ENCODE measurements around the gene UBE2L5. TPM values are rescaled to one million over a fixed set of nuclear protein-coding genes. Genes with fewer than 3 reads are reported as not detected.

Gene UBE2L5
- total and polyA plus RNA-seq, 2 of the 8 experiments (the other 6 are each of a cell fraction or from before 2014, with no cell fraction given) = not detected

DNA sequence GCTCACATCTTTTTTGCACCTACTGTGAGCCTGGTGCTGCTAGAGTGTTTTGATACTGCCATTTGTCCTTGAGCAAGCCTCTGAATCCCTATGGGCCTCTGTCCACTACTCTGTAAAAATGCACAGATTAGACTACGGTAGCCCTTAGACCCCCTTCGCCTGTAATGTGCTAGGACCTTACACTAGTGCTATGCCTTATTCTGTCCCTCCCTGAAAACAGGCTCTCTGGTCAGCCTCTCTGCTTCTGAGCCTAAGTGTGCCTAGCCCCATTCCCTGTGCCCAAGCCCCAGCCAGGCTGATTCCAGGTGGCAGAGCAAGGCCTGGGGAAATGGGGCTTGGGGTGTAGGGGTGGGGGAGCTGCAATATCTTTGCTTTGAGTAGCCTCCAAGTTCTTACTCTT is 32.7 kb downstream of the UBE2L5 start:
- no peak overlapping the region for H2BK5ac ChIP-seq (ENCODE audit: low read depth, low read length)
- no peaks in the 10 kb centered on the region for H3K79me2 ChIP-seq (ENCODE audit: control insufficient read depth in 1 of 2, insufficient read depth in 2 of 2, low read length in 2 of 2)
- no peak overlapping the region for H3K56ac ChIP-seq (replicated peaks; ENCODE audit: insufficient read length, low read depth, low read length)
- H3K27ac ChIP-seq (ENCODE audit: low read depth, low read length) = no peak overlapping the region
- peaks cover 0 to 2% of the 10 kb centered on the region in 2 experiments for H4K20me1 ChIP-seq (replicated peaks in 1 of 2; ENCODE audit: control insufficient read depth in 1 of 2, insufficient read depth in 2 of 2, low read length in 2 of 2)
- H3K4me3 ChIP-seq (ENCODE audit: extremely low read depth in 1 of 4, insufficient read depth in 2 of 4, low read depth in 3 of 4, low read length in 4 of 4) = no peak overlapping the region
- no peaks in the 10 kb centered on the region for H3K27me3 ChIP-seq (replicated peaks in 1 of 4; ENCODE audit: control insufficient read depth in 3 of 4, extremely low read depth in 1 of 4, insufficient read depth in 3 of 4, low read length in 3 of 4)
- H3K23me2 ChIP-seq (ENCODE audit: low read depth, low read length) = no peaks in the 10 kb centered on the region
- H3K14ac ChIP-seq (ENCODE audit: insufficient read length) = no peak overlapping the region
- FAIRE-seq (no peak), DNase-seq (ENCODE audit: low read depth in 1 of 2, low spot score in 2 of 2) (no peak)
- no peak overlapping the region for H2BK120ac ChIP-seq (replicated peaks; ENCODE audit: low read depth, low read length)
- no peak overlapping the region for H3K23ac ChIP-seq (ENCODE audit: insufficient read length)
- no peak overlapping the region for H4K5ac ChIP-seq (ENCODE audit: insufficient read length, low read depth, low read length)
- no peak overlapping the region for H3K9ac ChIP-seq (replicated peaks in 1 of 4; ENCODE audit: extremely low read depth in 1 of 4, low read depth in 3 of 4, low read length in 3 of 4)
- TF ChIP-seq RAD21 (IDR thresholded peaks at IDR 0.05 in 1 of 2, conservative IDR thresholded peaks at IDR 0.05 in 1 of 2; ENCODE audit: low read depth in 2 of 2, low read length in 2 of 2) (no peak), SIRT6 (IDR thresholded peaks at IDR 0.05; ENCODE audit: low read length) (no peak), MAFK (IDR thresholded peaks at IDR 0.05; ENCODE audit: low read depth, low read length) (no peak), RXRA (IDR thresholded peaks at IDR 0.05; ENCODE audit: insufficient read depth, low read depth, low read length) (no peak), POLR2AphosphoS5 (IDR thresholded peaks at IDR 0.05; ENCODE audit: low read depth, low read length) (no peak), RBBP5 (IDR thresholded peaks at IDR 0.05; ENCODE audit: borderline replicate concordance, low read depth, low read length) (no peak)
- H3K79me1 ChIP-seq (ENCODE audit: low read depth, low read length) = no peaks in the 10 kb centered on the region
- 89% methylated on average over 2 of the region's 2 CpGs; no CpG with 5 or more reads in 1 of the 2 experiments for WGBS, 2 experiments (ENCODE audit: extremely low coverage in 1 of 2, insufficient coverage in 1 of 2, insufficient read length in 1 of 2, insufficient replicate concordance in 2 of 2, low coverage in 1 of 2, low lambda C conversion rate in 2 of 2, missing lambda C conversion rate in 1 of 2)
- H3K4me1 ChIP-seq (replicated peaks in 1 of 4; ENCODE audit: control insufficient read depth in 3 of 4, insufficient read depth in 4 of 4, low read length in 3 of 4) = no peaks in the 10 kb centered on the region
- peaks cover 0 to 15% (median 1%) of the 10 kb centered on the region in 4 experiments; a peak in 3 of 8 replicates for H3K36me3 ChIP-seq (ENCODE audit: control insufficient read depth in 2 of 4, insufficient read depth in 4 of 4, low read length in 3 of 4)
- H2BK15ac ChIP-seq (ENCODE audit: low read length) = no peak overlapping the region
- no peak overlapping the region for H3K18ac ChIP-seq (ENCODE audit: extremely low read depth, low read length)
- H4K8ac ChIP-seq (ENCODE audit: extremely low read depth, insufficient read depth, low read length) = no peak overlapping the region
- no peak overlapping the region for H3K4ac ChIP-seq (replicated peaks; ENCODE audit: insufficient read length, low read depth, low read length)
- no peak overlapping the region for H4K91ac ChIP-seq (replicated peaks; ENCODE audit: insufficient read length, low read length)
- H3K9me3 ChIP-seq (ENCODE audit: insufficient read depth in 2 of 2, low read depth in 1 of 2, low read length in 1 of 2) = no peaks in the 10 kb centered on the region
- H2BK20ac ChIP-seq (ENCODE audit: low read length) = no peak overlapping the region
- H3K4me2 ChIP-seq (ENCODE audit: insufficient read depth in 1 of 2, low read depth in 2 of 2, low read length in 2 of 2) = no peak overlapping the region
- H2AK5ac ChIP-seq (ENCODE audit: low read depth, low read length) = no peak overlapping the region
- H2AFZ ChIP-seq (ENCODE audit: low read length) = no peak overlapping the region
- ChIA-PET POLR2A (ENCODE audit: partially characterized antibody) (interaction anchor here (1.2 to 3.1 kb wide), 5 partner anchors 11 to 126 kb away, joined by 3 to 20 read pairs (median 3); partner anchors contain the start of gene HMGB1), CTCF (ENCODE audit: partially characterized antibody) (interaction anchor here (0.6 to 1.3 kb wide), 3 partner anchors 9 to 321 kb away, joined by 3 to 7 read pairs (median 4); no protein-coding TSS in a partner anchor)
- H2BK12ac ChIP-seq (ENCODE audit: low read depth, low read length) = no peak overlapping the region

All from H1 (cell line).